H1 (cell line): ENCODE measurements around the gene KLHL29. TPM values are rescaled to one million over a fixed set of nuclear protein-coding genes. Genes with fewer than 3 reads are reported as not detected.

ENCODE experiments used
- KDM4A ChIP-seq: IDR thresholded peaks from one replicate; pipeline ENCODE4 v1.7.1; 2012; ENCODE audit warnings: low read depth, mild to moderate bottlenecking, moderate library complexity, low read length, inconsistent platforms; ENCODE audit not compliant: severe bottlenecking
- MAFK ChIP-seq: IDR thresholded peaks from 2 replicates; pipeline ENCODE4 v1.6.1; 2012; ENCODE audit warnings: low read depth, mild to moderate bottlenecking, improper control_type of control experiment, low read length
- polyA plus RNA-seq, 7 experiments: library from polyadenylated mRNA; depleted of rRNA in 3 of 7; stranded (reverse) in 5 of 7; unstranded in 2 of 7; fragments of >200 nt in 5 of 7; fragments of 200-250 nt in 2 of 7; gene quantifications; 1 replicate in 5 of 7; 2 replicates in 1 of 7; 4 replicates in 1 of 7; pipeline versions ENCODE4 v1.2.1 to v1.2.3, GENCODE V29; 2011 to 2013; ENCODE audit warnings: missing spikeins in 2 of 7, mixed read lengths in 2 of 7
- total RNA-seq: library from RNA; stranded (reverse); fragmentation: NEBNext Ultra II Directional; extraction: Animal tissue kit (Norgen Biotek cat#: 25700); gene quantifications from 2 replicates; pipeline ENCODE4 v1.2.1, GENCODE V29; 2021
- TF ChIP-seq, protein P1 (sequence below): IDR thresholded peaks from 2 replicates; pipeline ENCODE4 v1.6.1; 2012; ENCODE audit warnings: inconsistent platforms

KLHL29 gene
- total and polyA plus RNA-seq, 2 of the 8 experiments (the other 6 are each of a cell fraction or from before 2014, with no cell fraction given), result 1.1 to 4.7 TPM

DNA sequence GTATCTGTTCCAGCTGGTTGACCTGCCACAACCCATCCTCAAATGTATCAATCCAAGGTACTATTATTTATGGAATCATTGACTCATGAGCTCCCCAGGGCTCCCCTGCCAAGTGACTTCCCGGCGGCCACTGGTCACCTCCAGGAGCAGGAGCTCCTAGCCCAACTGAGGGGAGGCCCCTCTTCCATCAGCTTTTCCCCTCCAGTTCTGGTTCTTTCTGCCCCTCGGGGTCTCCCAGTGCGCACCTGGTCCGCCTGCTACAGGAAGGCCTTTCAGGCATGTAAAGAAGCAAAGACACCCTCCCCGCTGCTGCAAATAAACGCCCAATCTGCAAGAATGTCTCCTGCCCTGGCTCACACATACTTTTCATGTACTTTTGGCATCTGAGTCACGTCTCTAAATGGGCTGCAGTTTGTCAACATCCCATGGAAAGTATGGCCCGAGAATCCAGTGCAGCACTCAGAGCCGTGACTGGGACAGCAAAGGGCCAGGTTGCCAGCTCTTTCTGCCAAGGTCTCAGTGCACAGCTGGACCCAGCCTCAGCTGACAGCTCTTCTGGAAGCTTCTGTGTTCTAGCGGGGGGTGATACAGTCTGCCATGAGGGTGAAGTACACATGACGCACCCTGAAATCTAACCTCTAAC, 41.4 kb downstream of the KLHL29 start (continued):
- no peak for TF ChIP-seq KDM4A
- no peak for TF ChIP-seq MAFK
- TF ChIP-seq, protein P1, sequence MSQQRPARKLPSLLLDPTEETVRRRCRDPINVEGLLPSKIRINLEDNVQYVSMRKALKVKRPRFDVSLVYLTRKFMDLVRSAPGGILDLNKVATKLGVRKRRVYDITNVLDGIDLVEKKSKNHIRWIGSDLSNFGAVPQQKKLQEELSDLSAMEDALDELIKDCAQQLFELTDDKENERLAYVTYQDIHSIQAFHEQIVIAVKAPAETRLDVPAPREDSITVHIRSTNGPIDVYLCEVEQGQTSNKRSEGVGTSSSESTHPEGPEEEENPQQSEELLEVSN, result no peak
